T-helper 17 cell (primary cell): ENCODE results near the gene SLC8A1. TPM values are rescaled to one million over a fixed set of nuclear protein-coding genes. Genes with fewer than 3 reads are reported as not detected.

Source experiments
- ATAC-seq: fragments of 150-1000 bp; cut with Tn5 transposase; 2 replicates; pipeline ENCODE4 v1.10.0; 2021; ENCODE audit warnings: mild to moderate bottlenecking, moderate library complexity
- DNase-seq, 3 donors: peaks; one replicate each; pipeline versions ENCODE4 v3.0.0 to v3.0.0-alpha.2; 2020 to 2021
- H3K9me3 ChIP-seq: one replicate; pipeline ENCODE4 v1.7.0; 2013; ENCODE audit warnings: low read length, mild to moderate bottlenecking; ENCODE audit not compliant: control insufficient read depth, poor library complexity, severe bottlenecking
- H3K27ac Mint-ChIP-seq: one replicate; pipeline ENCODE4 v1.8.0; 2022; ENCODE audit warnings: mild to moderate bottlenecking, moderate library complexity, mixed read lengths
- H3K27me3 Mint-ChIP-seq: one replicate; pipeline ENCODE4 v1.8.0; 2022; ENCODE audit warnings: mixed read lengths
- H3K36me3 Mint-ChIP-seq: one replicate; pipeline ENCODE4 v1.8.0; 2022; ENCODE audit warnings: low read depth, mixed read lengths
- H3K4me1 Mint-ChIP-seq: one replicate; pipeline ENCODE4 v1.8.0; 2022; ENCODE audit warnings: mild to moderate bottlenecking, mixed read lengths
- H3K4me3 Mint-ChIP-seq: one replicate; pipeline ENCODE4 v1.8.0; 2022; ENCODE audit warnings: mild to moderate bottlenecking, moderate library complexity, mixed read lengths
- total RNA-seq, 4 donors: library from RNA in 2 of 4; stranded (reverse) in 2 of 4; gene quantifications; one replicate each; pipeline ENCODE4 v1.2.3 and lab custom pipeline; 2022 to 2026

The SLC8A1 gene
- total RNA-seq, 2 donors from 2014 or later: 0.26 to 1.4 TPM

DNA sequence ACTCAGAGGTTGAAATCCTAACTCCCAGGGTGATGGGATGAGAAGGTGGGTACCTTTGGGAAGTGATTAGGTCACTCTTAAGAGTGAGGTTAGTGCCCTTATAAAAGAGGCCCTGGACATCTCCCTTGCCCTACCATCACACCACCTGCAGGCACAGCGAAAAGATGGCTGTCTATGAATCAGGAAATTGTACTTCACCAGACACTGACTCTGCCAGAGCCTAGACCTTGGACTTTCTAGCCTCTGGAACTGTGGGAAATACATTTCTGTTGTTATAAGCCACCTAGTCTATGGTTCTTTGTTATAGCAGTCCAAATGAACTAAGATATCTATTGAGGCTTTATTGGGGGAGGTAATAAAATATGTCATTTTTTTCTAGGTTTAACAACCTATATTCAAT, 203.6 kb downstream of the SLC8A1 start:
- Mint-ChIP-seq H3K27ac (no peak overlapping the region), H3K4me3 (no peak overlapping the region), H3K36me3 (no peaks in the 10 kb centered on the region), H3K27me3 (no peaks in the 10 kb centered on the region), H3K4me1 (no peaks in the 10 kb centered on the region)
- ATAC-seq (no peak), DNase-seq (no peak)
- no peaks in the 10 kb centered on the region for H3K9me3 ChIP-seq

DNA sequence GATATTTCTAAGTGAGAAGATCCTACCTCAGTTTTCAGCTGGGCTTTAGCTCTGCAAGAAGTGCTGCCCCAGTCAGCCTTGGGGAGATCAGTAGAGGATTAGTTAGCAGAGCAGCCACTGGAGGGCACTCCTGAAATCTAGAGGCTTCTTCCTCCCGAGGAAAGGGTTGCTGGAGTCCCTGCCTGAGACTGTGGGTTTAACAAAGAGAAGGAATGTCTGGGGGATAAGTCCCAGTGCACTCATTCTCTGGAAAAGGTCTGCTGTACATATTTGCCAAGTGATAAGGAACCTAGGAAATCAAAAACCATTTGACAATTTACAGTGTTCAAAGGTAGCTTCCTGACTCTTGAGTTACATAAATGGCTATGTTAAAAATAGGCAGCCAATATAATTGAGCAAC, 207.2 kb downstream of the SLC8A1 start:
- no peaks in the 10 kb centered on the region for H3K9me3 ChIP-seq
- DNase-seq (no peak), ATAC-seq (no peak)
- H3K4me3 Mint-ChIP-seq: no peak overlapping the region
- H3K27me3 Mint-ChIP-seq: peaks cover 5% of the 10 kb centered on the region
- no peaks in the 10 kb centered on the region for H3K36me3 Mint-ChIP-seq
- H3K4me1 Mint-ChIP-seq: no peaks in the 10 kb centered on the region
- no peak overlapping the region for H3K27ac Mint-ChIP-seq

DNA sequence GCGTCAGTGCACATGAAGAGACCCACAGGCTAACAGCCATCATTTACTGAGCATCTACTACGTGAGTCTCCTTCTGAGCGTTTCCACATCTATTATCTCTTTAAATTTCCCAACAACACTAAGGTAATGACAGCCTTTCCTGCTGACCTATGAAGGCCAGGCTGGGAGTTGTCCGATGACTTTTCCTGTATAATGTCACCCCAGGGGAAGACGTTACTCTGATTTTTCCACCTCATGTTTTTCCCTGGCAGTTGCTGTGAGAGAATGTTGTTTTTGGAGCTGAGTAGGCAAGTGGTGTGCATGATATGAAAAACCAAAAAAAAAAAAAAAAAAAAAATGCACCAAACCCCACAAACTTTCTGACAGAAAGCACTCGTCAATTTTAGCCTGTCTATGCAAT, 207.6 kb downstream of the SLC8A1 start:
- Mint-ChIP-seq H3K4me3 (no peak overlapping the region), H3K27me3 (peaks cover 5% of the 10 kb centered on the region), H3K36me3 (no peaks in the 10 kb centered on the region), H3K27ac (no peak overlapping the region), H3K4me1 (no peaks in the 10 kb centered on the region)
- peaks cover 2% of the 10 kb centered on the region for H3K9me3 ChIP-seq
- ATAC-seq (no peak), DNase-seq (no peak)

DNA sequence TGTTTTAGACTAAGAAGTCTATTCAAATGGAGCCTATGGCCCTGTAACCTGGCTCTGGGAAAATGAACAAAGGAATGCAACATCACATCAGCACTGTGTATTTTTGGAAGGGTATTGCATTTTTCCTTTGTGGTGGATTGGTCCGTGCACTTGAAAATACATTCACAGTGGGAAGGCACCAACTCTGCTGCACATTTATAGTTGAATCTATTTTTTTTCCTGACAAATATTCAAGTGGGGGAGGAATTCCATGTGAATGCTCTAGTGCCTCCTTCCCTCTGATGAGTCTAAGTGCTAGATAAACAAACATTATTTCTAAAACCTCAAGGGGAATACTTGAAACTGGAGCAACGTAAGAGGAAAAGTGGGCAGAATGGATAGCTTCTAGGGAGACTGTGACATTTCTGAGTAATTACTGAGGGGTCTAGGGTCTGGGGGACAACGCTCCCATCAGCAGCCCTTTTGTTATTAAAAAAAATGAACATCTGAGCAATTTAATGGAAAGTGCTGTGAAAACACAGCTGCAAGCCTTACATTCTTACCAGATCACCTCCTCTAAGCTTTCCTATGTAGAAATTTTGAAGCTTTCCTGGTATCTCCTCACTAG, 208.2 kb downstream of the SLC8A1 start:
- H3K4me1 Mint-ChIP-seq: no peaks in the 10 kb centered on the region
- no peak overlapping the region for H3K4me3 Mint-ChIP-seq
- H3K27me3 Mint-ChIP-seq: peaks cover 5% of the 10 kb centered on the region
- DNase-seq (no peak), ATAC-seq (no peak)
- no peak overlapping the region for H3K27ac Mint-ChIP-seq
- peaks cover 4% of the 10 kb centered on the region for H3K9me3 ChIP-seq
- H3K36me3 Mint-ChIP-seq: no peaks in the 10 kb centered on the region

DNA sequence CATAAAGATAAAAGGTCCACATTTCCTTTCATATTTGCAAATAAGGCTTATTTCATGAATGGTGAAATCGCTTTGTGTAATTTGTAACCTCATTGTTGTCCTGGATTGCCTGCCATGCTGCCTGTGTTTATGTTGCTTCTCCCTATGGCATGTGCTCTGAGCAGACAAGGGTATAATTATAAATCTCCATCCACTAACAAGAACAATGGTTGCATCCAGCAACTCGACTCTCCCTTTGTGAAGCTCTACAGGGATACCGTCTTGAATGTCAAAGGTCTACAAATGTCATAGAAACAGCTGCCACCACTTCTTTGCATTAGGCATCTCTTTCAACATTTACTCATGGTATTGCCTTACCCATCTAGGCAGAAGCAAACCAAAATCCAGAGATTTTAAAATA, 209.6 kb downstream of the SLC8A1 start:
- no peaks in the 10 kb centered on the region for H3K36me3 Mint-ChIP-seq
- ATAC-seq: no peak

DNA sequence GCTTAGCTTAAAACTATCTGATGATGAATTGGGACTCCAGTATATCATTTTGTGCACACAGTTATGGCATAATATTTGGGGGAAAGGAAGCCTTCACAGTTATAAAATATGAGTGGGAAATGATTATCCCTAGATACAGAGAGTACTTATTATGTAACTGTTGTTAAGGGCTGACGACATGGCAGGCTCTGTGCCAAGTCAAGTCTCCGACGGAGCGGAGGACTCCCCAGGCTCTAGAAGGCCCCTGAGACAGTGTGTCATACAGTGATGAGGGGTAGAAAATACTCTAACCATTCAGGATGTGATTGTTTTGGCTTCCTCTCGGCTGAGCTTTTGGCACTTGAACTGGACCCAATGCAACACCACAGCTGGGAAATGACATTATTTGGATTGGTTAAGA, 211.8 kb downstream of the SLC8A1 start:
- Mint-ChIP-seq H3K27me3 (peaks cover 5% of the 10 kb centered on the region), H3K36me3 (no peaks in the 10 kb centered on the region), H3K27ac (no peak overlapping the region), H3K4me1 (no peaks in the 10 kb centered on the region), H3K4me3 (no peak overlapping the region)
- DNase-seq (no peak), ATAC-seq (no peak)
- peaks cover 4% of the 10 kb centered on the region for H3K9me3 ChIP-seq

More for the DNA sequence above, 209.6 kb downstream of the SLC8A1 start:
- no peaks in the 10 kb centered on the region for H3K4me1 Mint-ChIP-seq
- peaks cover 5% of the 10 kb centered on the region for H3K27me3 Mint-ChIP-seq
- H3K4me3 Mint-ChIP-seq: no peak overlapping the region
- DNase-seq: no peak
- peaks cover 4% of the 10 kb centered on the region for H3K9me3 ChIP-seq
- H3K27ac Mint-ChIP-seq: no peak overlapping the region

DNA sequence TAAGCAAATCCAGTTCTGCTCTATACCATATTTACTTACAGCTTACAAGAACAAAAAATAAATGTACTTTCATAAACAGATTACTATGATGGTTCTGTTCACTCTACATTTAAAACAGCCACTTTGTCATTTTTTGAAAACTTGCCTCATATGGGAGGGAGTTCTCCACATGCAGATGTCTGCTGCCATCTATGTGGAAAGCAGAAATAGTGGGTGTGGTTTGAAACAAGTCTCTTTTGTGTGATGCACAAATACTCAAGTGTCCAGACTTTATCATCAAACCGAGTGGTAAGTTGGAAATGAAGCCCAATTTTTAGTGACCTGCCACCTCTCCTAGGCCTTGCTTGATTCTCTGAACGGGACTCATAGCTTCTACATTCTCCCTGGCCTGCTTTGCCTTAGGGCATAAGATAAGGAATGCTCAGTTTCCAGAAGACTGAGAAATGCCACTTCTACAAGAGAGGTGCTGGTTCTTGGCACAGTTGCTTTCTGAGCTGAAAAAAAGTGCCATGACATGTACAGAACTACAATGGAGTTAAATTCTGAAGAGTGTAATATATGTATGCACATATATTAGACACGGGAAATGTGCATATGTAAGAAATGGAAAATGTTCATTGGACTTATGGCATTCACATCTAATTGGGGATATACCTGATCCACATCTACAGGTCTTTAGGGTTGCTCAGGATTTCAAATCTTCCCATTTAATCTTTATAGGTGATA, 221.0 kb downstream of the SLC8A1 start:
- H3K9me3 ChIP-seq: no peaks in the 10 kb centered on the region
- Mint-ChIP-seq H3K4me3 (no peak overlapping the region), H3K4me1 (no peaks in the 10 kb centered on the region), H3K36me3 (no peaks in the 10 kb centered on the region), H3K27me3 (no peaks in the 10 kb centered on the region), H3K27ac (no peak overlapping the region)
- DNase-seq (no peak), ATAC-seq (no peak)

DNA sequence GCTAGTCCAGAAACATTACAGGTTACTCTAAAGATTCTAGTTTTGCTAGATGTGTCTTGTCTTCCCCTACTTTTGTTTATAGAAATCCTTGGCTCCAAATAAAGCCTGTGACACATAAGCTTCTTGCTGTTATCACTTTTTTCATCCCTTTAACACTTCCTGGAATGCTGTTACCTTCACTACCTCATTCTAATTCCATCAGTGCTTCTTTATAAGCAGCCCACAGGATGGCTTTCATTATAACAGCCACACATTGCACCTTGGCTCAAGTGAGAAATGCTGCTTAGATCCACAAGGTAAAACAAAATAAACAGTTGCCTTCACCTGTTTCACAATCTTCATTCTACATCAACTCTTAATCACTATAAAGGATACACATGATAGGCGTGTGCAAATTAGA, 221.7 kb downstream of the SLC8A1 start:
- Mint-ChIP-seq H3K36me3 (no peaks in the 10 kb centered on the region), H3K27me3 (no peaks in the 10 kb centered on the region), H3K4me3 (no peak overlapping the region), H3K27ac (no peak overlapping the region), H3K4me1 (no peaks in the 10 kb centered on the region)
- ATAC-seq: no peak
- no peaks in the 10 kb centered on the region for H3K9me3 ChIP-seq
- no peak for DNase-seq

DNA sequence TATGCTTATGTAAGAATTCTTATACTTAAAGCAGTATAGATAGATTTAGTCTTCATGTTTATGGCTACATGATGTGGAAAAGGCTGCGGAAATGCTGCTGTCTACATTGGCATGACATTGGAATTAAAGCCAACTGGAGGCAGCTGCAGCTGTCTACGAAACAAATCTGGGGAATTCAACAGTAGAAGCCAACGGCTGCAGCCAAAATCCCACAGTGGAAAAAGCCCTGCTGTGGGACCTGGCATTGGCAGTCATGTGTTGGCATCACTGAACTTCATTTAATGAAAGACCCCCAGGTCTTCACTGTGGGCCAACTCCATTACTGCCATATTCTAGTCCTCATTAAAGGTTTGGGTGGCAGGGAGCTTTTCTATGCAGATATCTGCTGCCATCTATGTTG, 223.6 kb downstream of the SLC8A1 start:
- Mint-ChIP-seq H3K27me3 (no peaks in the 10 kb centered on the region), H3K4me3 (no peak overlapping the region), H3K36me3 (no peaks in the 10 kb centered on the region), H3K27ac (no peak overlapping the region), H3K4me1 (no peaks in the 10 kb centered on the region)
- DNase-seq (no peak), ATAC-seq (no peak)
- no peaks in the 10 kb centered on the region for H3K9me3 ChIP-seq

DNA sequence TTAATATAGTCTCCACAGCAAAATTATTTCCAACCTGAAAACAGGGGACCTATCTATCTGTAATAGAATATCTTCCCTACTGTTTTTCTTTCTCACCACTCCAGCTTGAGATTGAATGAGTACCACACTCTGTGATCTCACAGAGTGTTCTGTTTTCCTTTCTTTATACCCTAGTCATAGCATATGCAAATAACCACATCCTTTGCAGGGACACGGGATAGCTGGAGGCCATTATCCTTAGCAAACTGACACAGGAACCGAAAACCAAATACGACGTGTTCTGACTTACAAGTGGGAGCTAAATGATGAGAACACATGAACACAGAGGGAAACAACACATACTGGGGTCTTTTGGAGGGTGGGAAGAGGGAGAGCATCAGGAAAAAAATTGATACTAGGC, 224.7 kb downstream of the SLC8A1 start:
- H3K27me3 Mint-ChIP-seq: no peaks in the 10 kb centered on the region
- H3K27ac Mint-ChIP-seq: no peak overlapping the region
- no peak for ATAC-seq
- DNase-seq: no peak
- H3K4me3 Mint-ChIP-seq: no peak overlapping the region
- no peaks in the 10 kb centered on the region for H3K9me3 ChIP-seq
- no peaks in the 10 kb centered on the region for H3K4me1 Mint-ChIP-seq
- no peaks in the 10 kb centered on the region for H3K36me3 Mint-ChIP-seq

DNA sequence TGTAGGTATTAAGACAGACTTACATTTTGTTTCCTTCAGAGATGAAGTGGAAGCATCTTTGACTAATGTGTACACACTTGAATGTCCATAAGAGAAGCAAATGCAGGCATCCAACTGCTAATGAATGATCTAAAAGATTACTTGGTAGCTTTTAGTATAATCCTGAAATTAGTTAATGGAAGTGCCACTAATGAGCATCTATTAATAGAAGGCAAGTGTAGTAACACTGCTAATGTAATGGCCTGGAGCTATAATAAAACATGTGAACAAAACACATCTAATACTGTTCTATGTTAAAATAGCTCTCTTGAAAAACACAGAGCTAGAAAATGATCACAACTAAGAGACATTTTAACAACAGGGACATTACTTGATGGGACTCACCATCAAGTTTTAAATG, 225.3 kb downstream of the SLC8A1 start:
- no peak overlapping the region for H3K4me3 Mint-ChIP-seq
- H3K36me3 Mint-ChIP-seq: no peaks in the 10 kb centered on the region
- no peak for ATAC-seq
- H3K27ac Mint-ChIP-seq: no peak overlapping the region
- DNase-seq: no peak
- H3K4me1 Mint-ChIP-seq: no peaks in the 10 kb centered on the region
- H3K27me3 Mint-ChIP-seq: no peaks in the 10 kb centered on the region
- no peaks in the 10 kb centered on the region for H3K9me3 ChIP-seq

DNA sequence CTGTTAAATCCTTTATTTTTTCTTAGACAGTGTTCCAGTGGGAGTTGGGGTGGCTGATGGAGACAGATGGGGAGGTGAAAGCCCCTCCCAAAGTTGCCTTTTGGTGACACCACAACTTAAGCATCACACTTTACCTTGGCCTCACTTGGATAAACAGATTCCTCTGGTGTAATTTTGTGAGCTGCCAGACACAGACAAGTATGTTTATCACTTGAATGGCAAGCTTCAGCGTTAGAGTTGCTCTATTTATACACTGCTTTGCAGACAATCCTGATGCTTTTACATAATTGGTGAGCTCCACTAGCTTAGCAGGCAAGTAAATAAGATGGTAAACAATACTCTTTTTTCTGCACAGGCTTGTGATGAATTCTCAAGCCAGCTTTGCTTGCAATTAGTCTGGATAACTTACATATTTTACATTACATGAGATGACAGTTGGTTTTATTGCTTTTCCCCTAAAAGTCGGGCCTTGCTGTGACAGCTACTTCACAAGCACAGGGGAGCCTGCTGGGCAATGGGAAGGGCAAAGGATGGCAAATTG, 226.2 kb downstream of the SLC8A1 start:
- no peaks in the 10 kb centered on the region for H3K27me3 Mint-ChIP-seq
- no peak overlapping the region for H3K27ac Mint-ChIP-seq
- H3K4me3 Mint-ChIP-seq: no peak overlapping the region
- ATAC-seq (no peak), DNase-seq (no peak)
- H3K9me3 ChIP-seq: no peaks in the 10 kb centered on the region
- no peaks in the 10 kb centered on the region for H3K4me1 Mint-ChIP-seq
- H3K36me3 Mint-ChIP-seq: no peaks in the 10 kb centered on the region

DNA sequence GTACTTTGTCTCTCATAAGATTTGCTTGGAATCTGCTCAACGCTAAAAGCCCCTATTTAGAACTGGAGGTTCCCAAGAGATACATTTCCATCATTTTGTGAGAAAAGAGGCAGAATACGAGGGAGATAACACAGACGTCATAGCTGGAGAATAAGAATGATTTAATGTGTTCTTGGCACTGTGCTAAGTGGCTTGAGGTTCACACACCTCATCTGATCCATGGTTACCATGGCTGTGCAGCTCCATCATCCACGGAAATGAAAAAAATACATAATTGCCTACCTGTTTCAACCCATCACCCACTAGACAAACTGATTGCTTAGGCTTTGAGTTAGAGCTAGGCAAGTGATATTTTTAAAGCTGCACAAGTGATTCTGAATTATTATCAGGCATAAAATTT, 227.6 kb downstream of the SLC8A1 start:
- H3K27me3 Mint-ChIP-seq: no peaks in the 10 kb centered on the region
- H3K36me3 Mint-ChIP-seq: no peaks in the 10 kb centered on the region
- H3K4me1 Mint-ChIP-seq: no peaks in the 10 kb centered on the region
- H3K27ac Mint-ChIP-seq: no peak overlapping the region
- DNase-seq (no peak), ATAC-seq (no peak)
- no peak overlapping the region for H3K4me3 Mint-ChIP-seq
- H3K9me3 ChIP-seq: no peaks in the 10 kb centered on the region
